Measurements from ENCODE around the gene TBC1D24. TPM values are rescaled to one million over a fixed set of nuclear protein-coding genes. Genes with fewer than 3 reads are reported as not detected.

The TBC1D24 gene
- total RNA-seq, 4 donors from 2014 or later: 0.59 to 21.6 (median 4.6) TPM

DNA sequence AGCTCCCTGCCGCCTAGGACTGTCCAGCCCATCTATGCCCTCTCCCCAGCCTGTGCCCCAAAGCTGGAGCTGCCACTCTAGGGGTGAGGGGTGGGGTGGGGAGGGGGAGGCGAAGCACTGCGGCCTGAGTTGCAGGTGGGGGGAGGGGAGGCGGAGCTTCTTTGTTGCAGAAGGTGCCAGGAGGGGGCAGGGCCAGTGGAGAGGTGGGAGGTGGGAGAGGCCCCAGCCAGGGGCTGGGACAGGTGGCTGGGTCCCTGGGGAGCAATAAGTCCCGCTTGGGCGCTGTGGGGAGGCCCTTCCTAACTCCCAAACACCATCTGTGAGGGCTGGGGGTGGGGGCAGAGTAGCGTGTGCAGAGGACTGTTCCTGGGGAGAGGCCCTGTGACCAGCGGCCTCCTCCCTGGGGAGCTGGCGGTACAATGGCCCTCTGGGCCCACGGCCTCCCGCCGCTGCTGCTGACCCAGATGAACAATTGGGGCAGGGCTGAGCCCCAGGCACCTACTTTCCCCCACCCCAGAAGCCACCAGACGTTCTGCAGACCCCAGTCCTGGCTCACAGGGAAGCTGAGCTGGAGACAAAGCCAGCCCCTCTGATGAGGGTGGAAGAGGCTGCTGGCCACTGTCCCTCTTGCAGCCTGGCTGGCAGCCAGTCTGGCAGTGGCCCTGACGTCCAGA, 6.1 kb upstream of the TBC1D24 start:
- Histone ChIP-seq H3K4me1 (peaks cover 0 to 20% of the 10 kb centered on the region in 2 donors), H3K4me3 (peak overlapping the region in 1 of 2 donors; percentile 42), H3K36me3 (no peaks in the 10 kb centered on the region), H3K27me3 (peaks cover 4 to 39% of the 10 kb centered on the region in 2 donors), H3K27ac (peak overlapping the region in 1 of 2 donors; percentile 44), H3K9me3 (no peaks in the 10 kb centered on the region)
- no peak for DNase-seq
- intact Hi-C loops (cut with DNase I; ENCODE audit: low total_unique reads): no loop called here
- TF ChIP-seq POLR2A (IDR thresholded peaks at IDR 0.05): no peak
- TF ChIP-seq, protein P1, sequence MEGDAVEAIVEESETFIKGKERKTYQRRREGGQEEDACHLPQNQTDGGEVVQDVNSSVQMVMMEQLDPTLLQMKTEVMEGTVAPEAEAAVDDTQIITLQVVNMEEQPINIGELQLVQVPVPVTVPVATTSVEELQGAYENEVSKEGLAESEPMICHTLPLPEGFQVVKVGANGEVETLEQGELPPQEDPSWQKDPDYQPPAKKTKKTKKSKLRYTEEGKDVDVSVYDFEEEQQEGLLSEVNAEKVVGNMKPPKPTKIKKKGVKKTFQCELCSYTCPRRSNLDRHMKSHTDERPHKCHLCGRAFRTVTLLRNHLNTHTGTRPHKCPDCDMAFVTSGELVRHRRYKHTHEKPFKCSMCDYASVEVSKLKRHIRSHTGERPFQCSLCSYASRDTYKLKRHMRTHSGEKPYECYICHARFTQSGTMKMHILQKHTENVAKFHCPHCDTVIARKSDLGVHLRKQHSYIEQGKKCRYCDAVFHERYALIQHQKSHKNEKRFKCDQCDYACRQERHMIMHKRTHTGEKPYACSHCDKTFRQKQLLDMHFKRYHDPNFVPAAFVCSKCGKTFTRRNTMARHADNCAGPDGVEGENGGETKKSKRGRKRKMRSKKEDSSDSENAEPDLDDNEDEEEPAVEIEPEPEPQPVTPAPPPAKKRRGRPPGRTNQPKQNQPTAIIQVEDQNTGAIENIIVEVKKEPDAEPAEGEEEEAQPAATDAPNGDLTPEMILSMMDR (IDR thresholded peaks at IDR 0.05): no peak

DNA sequence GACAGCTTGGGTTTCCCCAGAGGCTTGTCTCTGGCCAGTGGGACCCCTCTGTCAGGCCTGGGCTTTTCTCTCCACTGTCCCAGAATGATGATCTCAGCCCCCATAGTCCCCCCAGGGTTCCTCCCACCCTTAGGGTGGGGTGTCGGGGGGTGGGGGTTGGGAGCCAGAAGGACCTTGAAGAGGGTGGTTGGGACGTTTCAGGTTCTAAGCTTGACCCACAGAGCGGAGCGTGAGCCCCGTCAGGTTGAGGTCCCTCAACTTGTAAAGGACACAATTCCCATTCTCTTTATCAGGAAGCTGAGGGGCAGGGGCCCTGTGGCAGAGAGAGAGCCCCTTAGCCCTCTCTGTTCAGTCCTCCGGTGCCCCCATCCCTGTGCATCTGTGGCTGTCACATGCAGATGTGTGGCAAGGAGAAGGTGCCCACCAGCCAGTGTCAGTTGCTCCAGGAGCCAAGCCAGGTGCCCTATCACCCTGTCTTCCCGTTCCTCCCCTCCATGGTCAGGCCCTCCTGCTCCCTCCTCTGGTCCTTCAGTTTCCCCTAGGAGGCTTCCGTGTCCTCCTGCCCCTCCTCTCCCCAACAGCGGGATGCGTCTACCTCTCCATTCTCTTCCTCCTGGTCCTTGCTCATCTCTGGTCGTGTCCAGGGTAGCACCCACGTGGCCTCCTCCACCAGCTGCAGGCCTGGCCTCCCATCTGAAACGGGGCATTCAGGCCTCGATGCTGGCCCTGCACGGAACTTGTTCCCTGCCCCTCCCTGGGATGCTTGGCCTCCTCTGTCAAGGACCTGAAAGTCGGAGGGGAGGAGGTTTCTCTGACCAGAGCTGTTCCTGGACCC, 5.3 kb upstream of the TBC1D24 start:
- H3K9me3 ChIP-seq: no peaks in the 10 kb centered on the region
- intact Hi-C loops (cut with DNase I; ENCODE audit: low total_unique reads): no loop called here
- H3K27ac ChIP-seq: no peak overlapping the region
- no peaks in the 10 kb centered on the region for H3K36me3 ChIP-seq
- TF ChIP-seq POLR2A (IDR thresholded peaks at IDR 0.05): no peak
- TF ChIP-seq, protein P1 (IDR thresholded peaks at IDR 0.05): no peak
- peaks cover 4 to 43% of the 10 kb centered on the region in 2 donors for H3K27me3 ChIP-seq
- DNase-seq: no peak
- H3K4me3 ChIP-seq: no peak overlapping the region
- peaks cover 0 to 26% of the 10 kb centered on the region in 2 donors for H3K4me1 ChIP-seq

DNA sequence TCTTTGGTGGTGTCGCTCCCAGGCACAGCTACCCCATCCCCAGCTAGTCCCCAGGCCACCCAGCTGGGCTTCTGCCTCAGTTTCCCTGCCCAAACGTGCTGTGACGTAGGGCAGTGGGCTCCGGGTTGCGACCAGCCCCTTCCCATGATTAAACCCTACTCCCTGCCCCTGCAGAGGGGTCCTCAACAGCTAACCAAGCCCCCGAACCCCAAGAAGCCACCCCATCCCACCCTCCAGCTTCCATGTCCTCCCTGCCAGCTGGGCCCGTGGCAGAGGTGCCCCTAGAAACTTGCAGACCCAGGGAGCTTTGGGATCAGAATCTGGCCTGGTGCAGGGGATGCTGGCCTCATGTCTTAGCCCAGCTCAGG, 4.7 kb upstream of the TBC1D24 start:
- intact Hi-C loops (cut with DNase I; ENCODE audit: low total_unique reads): no loop called here
- Histone ChIP-seq H3K9me3 (no peaks in the 10 kb centered on the region), H3K4me3 (no peak overlapping the region), H3K36me3 (no peaks in the 10 kb centered on the region), H3K4me1 (peaks cover 0 to 26% of the 10 kb centered on the region in 2 donors), H3K27ac (no peak overlapping the region), H3K27me3 (peaks cover 4 to 44% of the 10 kb centered on the region in 2 donors)
- TF ChIP-seq, protein P1 (IDR thresholded peaks at IDR 0.05): no peak
- no peak for TF ChIP-seq POLR2A (IDR thresholded peaks at IDR 0.05)
- no peak for DNase-seq

DNA sequence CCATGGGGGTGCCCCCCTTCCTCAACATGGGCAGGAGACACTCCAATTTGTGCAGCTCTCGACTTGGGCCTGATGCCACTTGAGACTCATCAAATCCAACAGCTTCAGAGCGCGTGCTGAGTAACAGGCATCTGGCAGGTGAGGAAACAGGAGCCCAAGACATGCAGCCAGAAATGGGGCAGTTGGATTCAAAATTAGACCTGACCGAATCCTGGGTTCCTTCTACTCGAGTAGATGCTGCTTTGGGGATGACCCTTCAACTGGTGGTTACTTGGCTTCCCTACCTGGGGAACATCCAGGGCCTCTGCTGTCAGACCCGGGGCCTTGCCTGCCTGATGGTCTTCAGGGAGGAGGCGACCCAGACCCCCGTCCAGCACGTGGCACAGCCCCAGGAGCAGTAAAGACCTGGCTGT, 4.3 kb upstream of the TBC1D24 start:
- H3K9me3 ChIP-seq: no peaks in the 10 kb centered on the region
- H3K27ac ChIP-seq: no peak overlapping the region
- no peak for DNase-seq
- TF ChIP-seq POLR2A (IDR thresholded peaks at IDR 0.05): no peak
- TF ChIP-seq, protein P1 (IDR thresholded peaks at IDR 0.05): no peak
- H3K36me3 ChIP-seq: no peaks in the 10 kb centered on the region
- no peak overlapping the region for H3K4me3 ChIP-seq
- intact Hi-C loops (cut with DNase I; ENCODE audit: low total_unique reads): no loop called here
- H3K27me3 ChIP-seq: peaks cover 4 to 44% of the 10 kb centered on the region in 2 donors
- H3K4me1 ChIP-seq: peaks cover 0 to 29% of the 10 kb centered on the region in 2 donors
